Right atrium auricular region (tissue), 2 donors: ENCODE measurements around the gene CBARP. TPM values are rescaled to one million over a fixed set of nuclear protein-coding genes. Genes with fewer than 3 reads are reported as not detected.
"Not testable (repeated sequence)": the region's sequence is repeated elsewhere in the genome, so short reads cannot be mapped to it uniquely, and the experiment has no call there.

ENCODE experiments used
- DNase-seq: peaks from one replicate; pipeline ENCODE4 v3.0.0-alpha.2; 2019; ENCODE audit warnings: low spot score
- H3K27ac ChIP-seq, 2 donors: fragments of 200-600 bp; sonication (generic); 1 replicate in 1 of 2; 2 replicates in 1 of 2; pipeline ENCODE4 v1.5.1; 2016 to 2019
- H3K27me3 ChIP-seq, 2 donors: fragments of 200-600 bp; sonication (generic); one replicate each; pipeline versions ENCODE4 v1.5.1 to v1.6.0; 2017 to 2019
- H3K36me3 ChIP-seq: fragments of 200-600 bp; sonication (generic); one replicate; pipeline ENCODE4 v1.5.1; 2016
- H3K4me1 ChIP-seq, 2 donors: fragments of 200-600 bp; sonication (generic); one replicate each; pipeline versions ENCODE4 v1.5.1 to v1.6.0; 2017 to 2019
- H3K4me3 ChIP-seq, 2 donors: fragments of 200-600 bp; sonication (generic); 1 replicate in 1 of 2; 2 replicates in 1 of 2; pipeline ENCODE4 v1.5.1; 2017 to 2019; ENCODE audit warnings: mild to moderate bottlenecking in 1 of 2, moderate library complexity in 1 of 2
- H3K9me3 ChIP-seq, 2 donors: fragments of 200-600 bp; sonication (generic); one replicate each; pipeline ENCODE4 v1.5.1; 2019
- CTCF ChIP-seq, 2 donors: fragments of 200-600 bp; sonication (generic); IDR thresholded peaks; one replicate each; pipeline ENCODE4 v1.5.1; 2019; ENCODE audit warnings: antibody characterized with exemption in 2 of 2
- total RNA-seq, 2 donors: library from RNA; depleted of rRNA; stranded (reverse); fragments of >200 nt; gene quantifications; one replicate each; pipeline ENCODE4 v1.1.0, GENCODE V29; 2016

The CBARP gene
- total RNA-seq, 2 donors from 2014 or later, result 2.4 to 2.6 TPM

- H3K9me3 ChIP-seq, result no peaks in the 10 kb centered on the region
- TF ChIP-seq CTCF (IDR thresholded peaks at IDR 0.05), result no peak
- H3K27me3 ChIP-seq, result no peaks in the 10 kb centered on the region
- peak overlapping the region; percentile 99 to 100 for H3K27ac ChIP-seq
- peaks cover 0 to 75% of the 10 kb centered on the region in 2 donors for H3K4me1 ChIP-seq
- H3K36me3 ChIP-seq, result peaks cover 31% of the 10 kb centered on the region
- DNase-seq, result peak; percentile 96
- H3K4me3 ChIP-seq, result peak overlapping the region; percentile 81 to 82
Measured at GRCh38 chr19:1249298-1249989, 11.6 kb upstream of the CBARP start.

GRCh38 chr19:1248786-1249297, 11.0 kb upstream of the CBARP start:
- Histone ChIP-seq H3K4me3 (peak overlapping the region; percentile 81 to 82), H3K36me3 (peaks cover 25% of the 10 kb centered on the region), H3K27ac (peak overlapping the region; percentile 99), H3K27me3 (no peaks in the 10 kb centered on the region), H3K9me3 (no peaks in the 10 kb centered on the region), H3K4me1 (peaks cover 0 to 75% of the 10 kb centered on the region in 2 donors)
- DNase-seq, result no peak
- TF ChIP-seq CTCF (IDR thresholded peaks at IDR 0.05), result peak; percentile 88 to 97

GRCh38 chr19:1248139-1248785, 10.5 kb upstream of the CBARP start, which contains the start of gene MIDN:
MIDN (plus strand) TSS chr19:1248583; CDS start chr19:1250297, 1,714 bp downstream.
- TF ChIP-seq CTCF (IDR thresholded peaks at IDR 0.05), result no peak
- Histone ChIP-seq H3K36me3 (peaks cover 22% of the 10 kb centered on the region), H3K27me3 (no peaks in the 10 kb centered on the region), H3K9me3 (no peaks in the 10 kb centered on the region), H3K27ac (peak within 1 kb of the TSS; percentile 99), H3K4me3 (peak within 1 kb of the TSS; percentile 81 to 82), H3K4me1 (peaks cover 0 to 75% of the 10 kb centered on the region in 2 donors)
- peak; percentile 88 for DNase-seq

- no peak for TF ChIP-seq CTCF (IDR thresholded peaks at IDR 0.05)
- H3K36me3 ChIP-seq, result peaks cover 22% of the 10 kb centered on the region
- peak overlapping the region; percentile 81 to 82 for H3K4me3 ChIP-seq
- H3K9me3 ChIP-seq, result no peaks in the 10 kb centered on the region
- DNase-seq, result no peak
- H3K27me3 ChIP-seq, result no peaks in the 10 kb centered on the region
- peak overlapping the region; percentile 99 for H3K27ac ChIP-seq
- peaks cover 0 to 75% of the 10 kb centered on the region in 2 donors for H3K4me1 ChIP-seq
Measured at GRCh38 chr19:1247748-1248138, 9.9 kb upstream of the CBARP start.

GRCh38 chr19:1246265-1247087, 8.7 kb upstream of the CBARP start:
- H3K9me3 ChIP-seq, DNase-seq, H3K4me3 ChIP-seq, H3K27me3 ChIP-seq: not testable (repeated sequence)
- H3K27ac ChIP-seq, result peak overlapping the region; percentile 99
- H3K36me3 ChIP-seq, result peaks cover 16% of the 10 kb centered on the region
- peaks cover 0 to 72% of the 10 kb centered on the region in 2 donors for H3K4me1 ChIP-seq
